Measurements from ENCODE around the gene RAD51B. TPM values are rescaled to one million over a fixed set of nuclear protein-coding genes. Genes with fewer than 3 reads are reported as not detected.

RAD51B gene
- total RNA-seq, 1 experiment from 2014 or later, result 16.7 TPM

- no CpG with 5 or more reads among the region's 2 CpGs for WGBS (ENCODE audit: extremely low coverage, insufficient read length, low lambda C conversion rate)
- no peaks in the 10 kb centered on the region for H3K79me1 ChIP-seq (ENCODE audit: insufficient read depth, low read depth, low read length, poor library complexity, severe bottlenecking)
- H2BK5ac ChIP-seq (ENCODE audit: insufficient read length, low read length), result no peak overlapping the region
- no peak overlapping the region for H2AFZ ChIP-seq (ENCODE audit: low read length)
- H2BK20ac ChIP-seq (ENCODE audit: low read depth, low read length, poor library complexity, severe bottlenecking), result no peak overlapping the region
- Mint-ChIP-seq H3K27ac (no peak overlapping the region), H3K9me3 (peaks cover 0 to 5% of the 10 kb centered on the region in 2 experiments; a peak in 1 of 5 replicates), H3K4me3 (no peak overlapping the region), H3K4me1 (peaks cover 32 to 34% of the 10 kb centered on the region in 2 experiments), H3K36me3 (ENCODE audit: insufficient read depth in 1 of 3, low read depth in 3 of 3) (peaks cover 0 to 6% (median 0%) of the 10 kb centered on the region in 3 experiments; a peak in 3 of 7 replicates), H3K27me3 (ENCODE audit: low read depth) (no peaks in the 10 kb centered on the region)
- TF ChIP-seq CTCF (conservative IDR thresholded peaks at IDR 0.05), result no peak
- H3K9ac ChIP-seq (ENCODE audit: extremely low read depth, insufficient read length, low read length), result no peak overlapping the region
- H3K4me2 ChIP-seq (ENCODE audit: insufficient read depth, insufficient read length, low read length), result no peak overlapping the region
- no peak overlapping the region for H3K56ac ChIP-seq (ENCODE audit: insufficient read length, low read depth, low read length)
- no peak overlapping the region for H4K5ac ChIP-seq (ENCODE audit: insufficient read length, low read depth, low read length)
- no peak overlapping the region for H2BK120ac ChIP-seq (ENCODE audit: low read depth, low read length, poor library complexity, severe bottlenecking)
- no peak overlapping the region for H4K8ac ChIP-seq (replicated peaks; ENCODE audit: insufficient read length, low read depth, low read length)
- H3K4me1 ChIP-seq (ENCODE audit: insufficient read depth, low read length), result no peaks in the 10 kb centered on the region; the same call in 1 of the 2 replicates
- H2BK15ac ChIP-seq (ENCODE audit: low read depth, low read length), result no peak overlapping the region
- no peak overlapping the region for H2AK5ac ChIP-seq (ENCODE audit: insufficient read length, low read length)
- H3K23me2 ChIP-seq (ENCODE audit: insufficient read length, low read depth, low read length, poor library complexity, severe bottlenecking), result no peaks in the 10 kb centered on the region
- no peaks in the 10 kb centered on the region for H4K20me1 ChIP-seq (ENCODE audit: control insufficient read depth, insufficient read depth, insufficient read length)
- no peak overlapping the region for H3K27ac ChIP-seq (ENCODE audit: insufficient read length, low read depth, low read length)
- H3K18ac ChIP-seq (ENCODE audit: insufficient read length, low read depth, low read length), result no peak overlapping the region
- no peaks in the 10 kb centered on the region for H3K27me3 ChIP-seq (ENCODE audit: insufficient read depth, low read length)
- no peak overlapping the region for H3T11ph ChIP-seq (ENCODE audit: low read length)
- no peak overlapping the region for H3K23ac ChIP-seq (ENCODE audit: insufficient read length, low read depth, low read length)
- no peak overlapping the region for H4K91ac ChIP-seq (ENCODE audit: insufficient read length, low read depth, low read length)
- DNase-seq, result no peak
- H3K79me2 ChIP-seq (ENCODE audit: insufficient read depth, low read length), result no peaks in the 10 kb centered on the region
- H2BK12ac ChIP-seq (ENCODE audit: insufficient read length, low read depth, low read length), result no peak overlapping the region
- H3K4ac ChIP-seq (ENCODE audit: low read depth, low read length), result no peak overlapping the region
- H3K9me3 ChIP-seq (ENCODE audit: control insufficient read depth, low read depth, low read length), result no peaks in the 10 kb centered on the region
- H3K14ac ChIP-seq (ENCODE audit: insufficient read depth, low read length), result no peak overlapping the region
Measured at GRCh38 chr14:68423686-68424085, 604.1 kb downstream of the RAD51B start.
